K562 (cell line): ENCODE results near the gene SLC10A3. TPM values are rescaled to one million over a fixed set of nuclear protein-coding genes. Genes with fewer than 3 reads are reported as not detected.

Experiments
- BACH1 ChIP-seq: fragments of 200-800 bp; sonication (Bioruptor generic); IDR thresholded peaks from 2 replicates; pipeline ENCODE4 v1.6.1; 2016; ENCODE audit warnings: missing genetic modification characterization, missing compliant biosample characterization
- BRF2 ChIP-seq: IDR thresholded peaks from 3 replicates; pipeline ENCODE4 v1.6.1; 2011; ENCODE audit warnings: borderline replicate concordance, mild to moderate bottlenecking; ENCODE audit not compliant: insufficient read length, insufficient read depth
- ELF2 ChIP-seq: fragments of 250-450 bp; sonication (Bioruptor Pico); IDR thresholded peaks from 2 replicates; pipeline ENCODE4 v1.5.0; 2021; ENCODE audit warnings: mild to moderate bottlenecking
- ESRRA ChIP-seq: fragments of 450-650 bp; IDR thresholded peaks from 2 replicates; pipeline ENCODE4 v1.6.1; 2014; ENCODE audit warnings: low read depth, mild to moderate bottlenecking, moderate library complexity, borderline replicate concordance
- EZH2 ChIP-seq: IDR thresholded peaks from 2 replicates; pipeline ENCODE4 v1.6.1; 2012; ENCODE audit warnings: low read depth, mild to moderate bottlenecking, inconsistent platforms, low read length, borderline replicate concordance
- FIP1L1 ChIP-seq: fragments of 200-400 bp; formaldehyde crosslinking; IDR thresholded peaks from 2 replicates; pipeline ENCODE4 v1.6.1; 2018; ENCODE audit warnings: mild to moderate bottlenecking, low read depth, low read length; ENCODE audit not compliant: poor library complexity, severe bottlenecking
- FOXK2 ChIP-seq, 2 experiments: fragments of 450-650 bp; IDR thresholded peaks in 1 of 2; conservative IDR thresholded peaks in 1 of 2; 2 replicates each; pipeline ENCODE4 v1.6.1; 2016; ENCODE audit warnings: low read depth in 2 of 2, mild to moderate bottlenecking in 1 of 2
- GABPB1 ChIP-seq: sonication (generic); formaldehyde crosslinking; IDR thresholded peaks from 2 replicates; pipeline ENCODE4 v1.8.0; 2022; ENCODE audit warnings: mild to moderate bottlenecking, missing genetic modification reagents
- LEF1 ChIP-seq: fragments of 450-650 bp; IDR thresholded peaks from 2 replicates; pipeline ENCODE4 v1.6.1; 2016; ENCODE audit warnings: mild to moderate bottlenecking
- NCOA6 ChIP-seq: fragments of 450-650 bp; IDR thresholded peaks from 2 replicates; pipeline ENCODE4 v1.6.1; 2017; ENCODE audit warnings: mild to moderate bottlenecking
- POU5F1 ChIP-seq: fragments of 150-350 bp; IDR thresholded peaks from 2 replicates; pipeline ENCODE4 v1.6.1; 2014; ENCODE audit warnings: borderline replicate concordance, low read length, low read depth, mild to moderate bottlenecking; ENCODE audit not compliant: partially characterized antibody
- PRPF4 ChIP-seq: fragments of 200-400 bp; formaldehyde crosslinking; IDR thresholded peaks from one replicate; pipeline ENCODE4 v1.6.1; 2017; ENCODE audit warnings: low read length, low read depth, mild to moderate bottlenecking; ENCODE audit not compliant: insufficient read depth, poor library complexity, severe bottlenecking
- RBM25 ChIP-seq: fragments of 200-400 bp; formaldehyde crosslinking; IDR thresholded peaks from 2 replicates; pipeline ENCODE4 v1.6.1; 2018; ENCODE audit warnings: low read length, low read depth, moderate library complexity; ENCODE audit not compliant: severe bottlenecking
- RBM39 ChIP-seq: fragments of 200-400 bp; formaldehyde crosslinking; optimal IDR thresholded peaks from 2 replicates; pipeline ENCODE3; 2018; ENCODE audit warnings: low read depth, low read length
- SMAD3 ChIP-seq: fragments of 450-650 bp; formaldehyde crosslinking; conservative IDR thresholded peaks from 2 replicates; pipeline ENCODE4 v1.4.0; 2020; ENCODE audit warnings: mild to moderate bottlenecking
- SMAD4 ChIP-seq: fragments of 250-450 bp; sonication (Bioruptor Pico); conservative IDR thresholded peaks from 2 replicates; pipeline ENCODE4 v1.8.0; 2021; ENCODE audit warnings: inconsistent platforms, mild to moderate bottlenecking, moderate library complexity
- TAL1 ChIP-seq: fragments of 450-650 bp; IDR thresholded peaks from 2 replicates; pipeline ENCODE4 v1.6.1; 2016; ENCODE audit warnings: mild to moderate bottlenecking
- USF1 ChIP-seq: sonication (generic); formaldehyde crosslinking; IDR thresholded peaks from 2 replicates; pipeline ENCODE4 v1.9.0; 2022; ENCODE audit warnings: mild to moderate bottlenecking, missing genetic modification reagents
- ZNF57 ChIP-seq: fragments of 450-650 bp; formaldehyde crosslinking; IDR thresholded peaks from 2 replicates; pipeline ENCODE4 v1.4.0; 2020; ENCODE audit warnings: mild to moderate bottlenecking, moderate library complexity
- ZNF780A ChIP-seq: fragments of 250-450 bp; sonication (Bioruptor Pico); IDR thresholded peaks from 2 replicates; pipeline ENCODE4 v1.5.0; 2021; ENCODE audit warnings: mild to moderate bottlenecking
- ZNF79 ChIP-seq: fragments of 250-450 bp; sonication (Bioruptor Pico); IDR thresholded peaks from 2 replicates; pipeline ENCODE4 v1.4.0; 2020; ENCODE audit warnings: low read depth, mild to moderate bottlenecking, moderate library complexity
- polyA plus RNA-seq, 8 experiments: library from polyadenylated mRNA; depleted of rRNA in 4 of 8; stranded (reverse) in 5 of 8; unstranded in 3 of 8; fragments of >200 nt; fragmentation: Nextera tagmentation in 2 of 8; fragmentation: Illumina TruSeq in 1 of 8; extraction: Ambion mirVana in 2 of 8; extraction: Trizol in 1 of 8; gene quantifications; 2 replicates each; pipeline versions ENCODE4 v1.2.1 to v1.2.3, GENCODE V29; 2011 to 2014; ENCODE audit warnings: inconsistent platforms in 1 of 8, missing spikeins in 1 of 8
- total RNA-seq, 7 experiments: library from RNA; depleted of rRNA in 6 of 7; stranded (reverse); fragments of >200 nt in 6 of 7; fragmentation: Illumina TruSeq in 2 of 7; extraction: Trizol in 2 of 7; gene quantifications; 2 replicates each; pipeline versions ENCODE4 v1.2.1 to v1.2.3, GENCODE V29; 2011 to 2021; ENCODE audit warnings: low replicate concordance in 1 of 7
- TF ChIP-seq, protein P1 (sequence below): fragments of 150-350 bp; IDR thresholded peaks from 2 replicates; pipeline ENCODE4 v1.6.1; 2014; ENCODE audit warnings: low read depth, mild to moderate bottlenecking, low read length, borderline replicate concordance
- TF ChIP-seq, protein P2 (sequence below): sonication (generic); formaldehyde crosslinking; IDR thresholded peaks from 2 replicates; pipeline ENCODE4 v1.8.1; 2023; ENCODE audit warnings: mild to moderate bottlenecking, missing genetic modification reagents, moderate library complexity

SLC10A3 gene
- total and polyA plus RNA-seq, 9 of the 15 experiments (the other 6 are each of a cell fraction or from before 2014, with no cell fraction given), result 5.2 to 30.6 (median 16.7) TPM

GRCh38 chrX:154490414-154491083 lies at the start of gene SLC10A3 (continued):
- TF ChIP-seq BRF2 (no peak), NCOA6 (no peak), SMAD4 (peak; percentile 73), POU5F1 (no peak), FIP1L1 (no peak), RBM39 (no peak), ZNF57 (CRISPR knock-in tag) (no peak), ELF2 (no peak), ZNF780A (CRISPR knock-in tag) (no peak), ESRRA (no peak), RBM25 (no peak), PRPF4 (no peak), SMAD3 (no peak), EZH2 (no peak), USF1 (no peak), BACH1 (tag) (no peak), TAL1 (no peak), GABPB1 (CRISPR knock-in tag) (peak; percentile 57; the same call in 1 of the 2 replicates), ZNF79 (no peak), FOXK2 (conservative IDR thresholded peaks at IDR 0.05 in 1 of 2, IDR thresholded peaks at IDR 0.05 in 1 of 2; ENCODE audit: low read depth in 2 of 2) (peak; percentile 43 to 49; a peak in 2 of 4 replicates), LEF1 (no peak)
- TF ChIP-seq, protein P1, sequence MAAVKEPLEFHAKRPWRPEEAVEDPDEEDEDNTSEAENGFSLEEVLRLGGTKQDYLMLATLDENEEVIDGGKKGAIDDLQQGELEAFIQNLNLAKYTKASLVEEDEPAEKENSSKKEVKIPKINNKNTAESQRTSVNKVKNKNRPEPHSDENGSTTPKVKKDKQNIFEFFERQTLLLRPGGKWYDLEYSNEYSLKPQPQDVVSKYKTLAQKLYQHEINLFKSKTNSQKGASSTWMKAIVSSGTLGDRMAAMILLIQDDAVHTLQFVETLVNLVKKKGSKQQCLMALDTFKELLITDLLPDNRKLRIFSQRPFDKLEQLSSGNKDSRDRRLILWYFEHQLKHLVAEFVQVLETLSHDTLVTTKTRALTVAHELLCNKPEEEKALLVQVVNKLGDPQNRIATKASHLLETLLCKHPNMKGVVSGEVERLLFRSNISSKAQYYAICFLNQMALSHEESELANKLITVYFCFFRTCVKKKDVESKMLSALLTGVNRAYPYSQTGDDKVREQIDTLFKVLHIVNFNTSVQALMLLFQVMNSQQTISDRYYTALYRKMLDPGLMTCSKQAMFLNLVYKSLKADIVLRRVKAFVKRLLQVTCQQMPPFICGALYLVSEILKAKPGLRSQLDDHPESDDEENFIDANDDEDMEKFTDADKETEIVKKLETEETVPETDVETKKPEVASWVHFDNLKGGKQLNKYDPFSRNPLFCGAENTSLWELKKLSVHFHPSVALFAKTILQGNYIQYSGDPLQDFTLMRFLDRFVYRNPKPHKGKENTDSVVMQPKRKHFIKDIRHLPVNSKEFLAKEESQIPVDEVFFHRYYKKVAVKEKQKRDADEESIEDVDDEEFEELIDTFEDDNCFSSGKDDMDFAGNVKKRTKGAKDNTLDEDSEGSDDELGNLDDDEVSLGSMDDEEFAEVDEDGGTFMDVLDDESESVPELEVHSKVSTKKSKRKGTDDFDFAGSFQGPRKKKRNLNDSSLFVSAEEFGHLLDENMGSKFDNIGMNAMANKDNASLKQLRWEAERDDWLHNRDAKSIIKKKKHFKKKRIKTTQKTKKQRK, result no peak
- TF ChIP-seq, protein P2, sequence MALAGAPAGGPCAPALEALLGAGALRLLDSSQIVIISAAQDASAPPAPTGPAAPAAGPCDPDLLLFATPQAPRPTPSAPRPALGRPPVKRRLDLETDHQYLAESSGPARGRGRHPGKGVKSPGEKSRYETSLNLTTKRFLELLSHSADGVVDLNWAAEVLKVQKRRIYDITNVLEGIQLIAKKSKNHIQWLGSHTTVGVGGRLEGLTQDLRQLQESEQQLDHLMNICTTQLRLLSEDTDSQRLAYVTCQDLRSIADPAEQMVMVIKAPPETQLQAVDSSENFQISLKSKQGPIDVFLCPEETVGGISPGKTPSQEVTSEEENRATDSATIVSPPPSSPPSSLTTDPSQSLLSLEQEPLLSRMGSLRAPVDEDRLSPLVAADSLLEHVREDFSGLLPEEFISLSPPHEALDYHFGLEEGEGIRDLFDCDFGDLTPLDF (CRISPR knock-in tag), result no peak
